SHP77 treated with DMSO at 0.1 percent for 48 hours (cell line): ENCODE data around the gene EXOC1.

Source experiments
- DNase-seq: peaks from one replicate; lab custom pipeline; 2025; lab: John Stamatoyannopoulos, UW

The EXOC1 gene

GRCh38 chr4:55949482-55949802, 96.0 kb downstream of the EXOC1 start:
- DNase-seq, result peak; percentile 72

GRCh38 chr4:55951191-55951922, 97.9 kb downstream of the EXOC1 start:
- no peak for DNase-seq
